GM12872 (cell line): ENCODE results near the gene AKAP9.

ENCODE experiments used
- CTCF ChIP-seq: IDR thresholded peaks from 3 replicates; pipeline ENCODE4 v1.5.1; 2011; ENCODE audit warnings: low read depth, mild to moderate bottlenecking, low read length, moderate library complexity; ENCODE audit not compliant: insufficient read depth

Gene AKAP9

GRCh38 chr7:91974066-91974465, 33.4 kb downstream of the AKAP9 start:
- no peak for TF ChIP-seq CTCF

- TF ChIP-seq CTCF, result no peak
Observed at GRCh38 chr7:91976743-91977142, 36.1 kb downstream of the AKAP9 start.

GRCh38 chr7:91979590-91979989, 38.9 kb downstream of the AKAP9 start:
- TF ChIP-seq CTCF, result no peak

GRCh38 chr7:91988213-91988612, 47.6 kb downstream of the AKAP9 start:
- no peak for TF ChIP-seq CTCF

GRCh38 chr7:91993976-91994375, 53.3 kb downstream of the AKAP9 start:
- no peak for TF ChIP-seq CTCF

GRCh38 chr7:91995391-91996105, 54.9 kb downstream of the AKAP9 start:
- TF ChIP-seq CTCF, result no peak

- TF ChIP-seq CTCF, result no peak
Observed at GRCh38 chr7:91999631-92000565, 59.2 kb downstream of the AKAP9 start.
